Activated naive CD8-positive, alpha-beta T cell (primary cell): ENCODE measurements around the gene IPO4.

Source experiments
- H3K27ac Mint-ChIP-seq: one replicate; pipeline ENCODE4 v1.8.0; 2021; ENCODE audit warnings: mixed read lengths
- H3K27me3 Mint-ChIP-seq: one replicate; pipeline ENCODE4 v1.8.0; 2021; ENCODE audit warnings: mixed read lengths
- H3K36me3 Mint-ChIP-seq: one replicate; pipeline ENCODE4 v1.8.0; 2021; ENCODE audit warnings: mixed read lengths
- H3K4me1 Mint-ChIP-seq: one replicate; pipeline ENCODE4 v1.8.0; 2021; ENCODE audit warnings: low read depth, mixed read lengths
- H3K4me3 Mint-ChIP-seq: one replicate; pipeline ENCODE4 v1.8.0; 2021; ENCODE audit warnings: mild to moderate bottlenecking, mixed read lengths
- H3K9me3 Mint-ChIP-seq: one replicate; pipeline ENCODE4 v1.8.0; 2021; ENCODE audit warnings: low read depth, mixed read lengths

Gene IPO4

DNA sequence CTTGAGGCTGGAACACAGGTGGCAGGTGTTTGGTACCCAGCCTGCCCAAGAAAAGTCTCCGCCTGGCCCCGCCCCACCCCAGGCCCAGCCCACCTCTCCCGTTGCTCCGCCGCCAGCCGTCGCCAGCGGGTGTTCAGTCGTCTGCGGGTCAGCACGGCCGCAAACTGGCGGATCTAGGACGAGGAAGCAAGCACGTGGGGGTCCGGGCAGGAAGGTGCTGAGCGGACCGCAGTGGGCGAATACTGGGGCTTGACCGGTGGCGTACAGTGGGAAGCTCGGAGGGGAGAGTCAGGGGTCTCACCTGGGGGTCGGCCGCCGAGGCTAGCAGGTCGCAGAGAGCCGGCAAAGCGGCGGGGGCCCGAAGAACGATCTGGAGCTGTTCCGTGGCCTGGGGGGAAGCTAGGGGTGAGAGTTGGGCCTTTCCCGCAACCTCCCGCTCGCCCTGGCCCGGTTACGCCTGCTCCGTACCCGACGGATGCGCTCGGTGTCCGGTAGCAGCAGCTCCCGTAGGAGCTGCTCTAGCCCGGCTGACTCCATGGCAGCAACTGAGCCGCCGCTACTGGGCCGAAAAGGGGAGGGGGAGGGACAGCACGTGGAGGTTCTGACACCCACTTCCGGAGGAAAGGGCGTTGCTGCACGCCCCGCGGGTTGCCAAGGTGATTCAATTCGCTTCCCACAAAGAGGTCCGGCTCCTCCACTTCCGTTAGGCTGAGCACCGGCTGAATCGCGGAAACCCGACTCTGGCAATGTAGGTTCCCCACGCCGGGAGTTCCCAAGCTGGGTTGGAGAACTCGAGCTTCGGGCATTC, at the start of gene IPO4:
IPO4 (minus strand) TSS at position 566 of the 808 bp plus-strand sequence; CDS start at position 537, 29 bp downstream.
- Mint-ChIP-seq H3K36me3 (peaks cover 15% of the 10 kb centered on the region), H3K27ac (peak within 1 kb of the TSS; percentile 90), H3K4me3 (peak within 1 kb of the TSS; percentile 93), H3K9me3 (no peaks in the 10 kb centered on the region), H3K27me3 (no peaks in the 10 kb centered on the region), H3K4me1 (peaks cover 41% of the 10 kb centered on the region)

DNA sequence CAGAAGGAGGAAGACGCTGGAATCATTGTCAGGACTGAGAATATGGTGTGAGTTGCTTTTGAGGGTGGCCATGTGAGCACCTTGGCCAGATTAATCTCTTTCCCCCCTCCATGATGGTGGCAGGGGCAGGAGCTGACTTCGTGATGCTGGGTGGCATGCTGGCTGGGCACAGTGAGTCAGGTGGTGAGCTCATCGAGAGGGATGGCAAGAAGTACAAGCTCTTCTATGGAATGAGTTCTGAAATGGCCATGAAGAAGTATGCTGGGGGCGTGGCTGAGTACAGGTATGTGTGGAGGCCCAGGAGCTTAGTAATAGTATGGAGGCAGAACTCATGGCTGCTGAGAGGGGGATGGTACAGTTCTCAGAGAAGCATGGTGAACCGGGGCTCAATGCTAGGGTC, 49.5 kb upstream of the IPO4 start:
- peaks cover 6% of the 10 kb centered on the region for H3K36me3 Mint-ChIP-seq
- peak overlapping the region; percentile 81 for H3K27ac Mint-ChIP-seq
- no peaks in the 10 kb centered on the region for H3K9me3 Mint-ChIP-seq
- H3K4me1 Mint-ChIP-seq: peaks cover 77% of the 10 kb centered on the region
- peak overlapping the region; percentile 3 for H3K4me3 Mint-ChIP-seq
- no peaks in the 10 kb centered on the region for H3K27me3 Mint-ChIP-seq

DNA sequence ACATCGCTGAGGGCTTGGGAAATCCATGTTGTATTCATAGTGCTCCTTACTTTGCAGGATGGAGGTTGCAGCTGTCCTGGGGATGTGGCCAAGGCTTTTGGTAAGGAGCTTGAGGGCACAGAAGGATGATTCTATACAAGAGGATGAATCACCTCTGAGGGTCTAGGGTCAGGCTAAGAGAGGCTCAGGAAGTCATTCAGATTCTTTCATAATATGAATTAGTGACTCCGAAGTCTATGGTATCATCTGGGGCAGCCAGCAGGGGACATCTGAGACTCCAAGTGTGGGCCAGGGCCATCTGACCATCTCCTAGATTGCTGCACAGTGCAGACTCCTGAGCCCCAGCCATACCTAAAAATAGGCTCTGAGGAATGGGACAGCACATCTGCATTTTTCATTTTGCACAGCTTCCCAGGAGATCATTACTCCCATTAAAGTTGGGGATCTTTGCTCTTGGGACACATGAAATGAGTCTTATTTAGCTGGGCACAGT, 48.9 kb upstream of the IPO4 start:
- peaks cover 72% of the 10 kb centered on the region for H3K4me1 Mint-ChIP-seq
- H3K27me3 Mint-ChIP-seq: no peaks in the 10 kb centered on the region
- no peaks in the 10 kb centered on the region for H3K9me3 Mint-ChIP-seq
- H3K4me3 Mint-ChIP-seq: no peak overlapping the region
- H3K27ac Mint-ChIP-seq: peak overlapping the region; percentile 81
- H3K36me3 Mint-ChIP-seq: peaks cover 6% of the 10 kb centered on the region

DNA sequence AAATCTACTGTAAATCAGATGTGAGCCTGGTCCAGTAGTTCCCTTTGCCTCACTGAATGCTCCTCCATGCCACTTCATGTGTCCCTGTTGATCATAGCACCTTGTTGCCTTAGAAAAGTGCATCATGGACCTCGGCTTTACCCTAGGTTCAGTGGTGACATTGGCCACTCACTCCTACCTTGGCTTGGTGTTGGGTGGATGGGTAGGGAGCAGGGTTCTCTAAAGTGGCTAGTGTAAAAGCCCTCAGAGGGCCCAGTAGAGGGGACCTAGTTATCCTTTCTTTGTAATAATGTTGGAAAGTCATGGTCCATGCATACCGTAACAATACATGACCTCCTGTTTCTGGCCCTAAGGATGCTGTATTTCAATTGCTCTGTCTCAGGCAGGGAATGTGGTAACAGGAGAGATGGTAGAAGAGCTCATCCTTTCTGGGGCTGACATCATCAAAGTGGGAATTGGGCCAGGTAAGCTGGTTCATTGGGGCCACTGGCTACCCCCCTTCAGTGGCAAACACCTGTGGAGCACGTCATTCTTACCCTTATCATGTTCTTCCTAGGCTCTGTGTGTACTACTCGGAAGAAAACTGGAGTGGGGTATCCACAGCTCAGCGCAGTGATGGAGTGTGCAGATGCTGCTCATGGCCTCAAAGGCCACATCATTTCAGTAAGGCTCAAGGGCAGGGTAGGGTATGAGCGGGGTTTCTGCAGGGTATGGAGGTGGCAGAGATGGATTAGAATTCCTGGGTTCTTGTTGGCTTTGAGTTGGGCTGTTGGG, 48.3 kb upstream of the IPO4 start:
- Mint-ChIP-seq H3K9me3 (no peaks in the 10 kb centered on the region), H3K27ac (peak overlapping the region; percentile 76), H3K4me1 (peaks cover 72% of the 10 kb centered on the region), H3K4me3 (no peak overlapping the region), H3K36me3 (peaks cover 6% of the 10 kb centered on the region), H3K27me3 (no peaks in the 10 kb centered on the region)

GRCh38 chr14:24235804-24236688, 47.4 kb upstream of the IPO4 start:
- peak overlapping the region; percentile 30 for H3K27ac Mint-ChIP-seq
- no peaks in the 10 kb centered on the region for H3K27me3 Mint-ChIP-seq
- peaks cover 72% of the 10 kb centered on the region for H3K4me1 Mint-ChIP-seq
- no peaks in the 10 kb centered on the region for H3K9me3 Mint-ChIP-seq
- peaks cover 6% of the 10 kb centered on the region for H3K36me3 Mint-ChIP-seq
- H3K4me3 Mint-ChIP-seq: no peak overlapping the region

GRCh38 chr14:24234095-24235005, 45.7 kb upstream of the IPO4 start:
- H3K9me3 Mint-ChIP-seq: no peaks in the 10 kb centered on the region
- peak overlapping the region; percentile 99 for H3K4me3 Mint-ChIP-seq
- H3K4me1 Mint-ChIP-seq: peaks cover 58% of the 10 kb centered on the region
- no peaks in the 10 kb centered on the region for H3K27me3 Mint-ChIP-seq
- H3K36me3 Mint-ChIP-seq: peaks cover 6% of the 10 kb centered on the region
- peak overlapping the region; percentile 96 for H3K27ac Mint-ChIP-seq

- Mint-ChIP-seq H3K36me3 (peaks cover 6% of the 10 kb centered on the region), H3K4me3 (peak overlapping the region; percentile 99), H3K27ac (peak overlapping the region; percentile 96), H3K9me3 (no peaks in the 10 kb centered on the region), H3K27me3 (no peaks in the 10 kb centered on the region), H3K4me1 (peaks cover 52% of the 10 kb centered on the region)
Observed at GRCh38 chr14:24233538-24233866, 44.9 kb upstream of the IPO4 start.

DNA sequence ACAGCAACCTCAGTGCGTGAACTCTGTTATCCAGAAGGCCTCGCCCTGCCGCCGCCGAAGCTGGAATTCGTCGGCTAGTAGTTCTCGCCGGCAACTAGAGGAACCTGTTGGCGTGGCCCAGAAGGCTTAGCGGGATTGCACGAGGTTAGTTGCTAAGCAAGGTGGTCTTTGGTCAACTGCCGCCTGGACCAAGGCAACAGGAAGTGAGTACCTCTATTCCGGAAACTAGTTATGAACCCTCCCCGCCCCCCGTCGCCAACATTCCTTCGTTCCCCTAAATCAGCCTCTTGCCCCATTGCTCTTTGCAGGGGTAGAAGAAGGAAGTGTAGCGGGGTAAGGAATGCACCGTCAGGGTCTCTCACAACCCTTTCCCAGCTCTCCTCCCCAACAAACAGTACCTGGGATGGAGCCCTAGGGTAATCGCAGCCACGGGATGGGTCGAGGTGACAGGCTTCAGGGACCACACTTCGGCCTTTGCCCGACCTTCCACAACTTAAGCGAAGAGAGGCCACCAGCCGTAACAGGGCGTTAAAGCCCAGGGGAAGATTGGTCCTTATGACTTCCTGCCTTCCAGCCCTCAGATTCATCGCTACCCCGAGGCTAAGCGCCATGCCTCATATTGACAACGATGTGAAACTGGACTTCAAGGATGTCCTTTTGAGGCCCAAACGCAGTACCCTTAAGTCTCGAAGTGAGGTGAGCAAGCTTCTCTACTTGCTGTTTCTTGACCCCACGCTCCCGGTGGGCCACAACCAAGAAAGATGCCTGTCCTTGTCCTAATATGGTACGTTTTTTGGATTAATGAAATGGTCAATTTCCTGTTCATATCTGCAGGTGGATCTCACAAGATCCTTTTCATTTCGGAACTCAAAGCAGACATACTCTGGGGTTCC, 44.3 kb upstream of the IPO4 start, which contains the start of gene GMPR2:
GMPR2 (plus strand) TSS at position 285 of the 893 bp plus-strand sequence; CDS start at position 610, 325 bp downstream.
- Mint-ChIP-seq H3K4me3 (peak within 1 kb of the TSS; percentile 99), H3K4me1 (peaks cover 46% of the 10 kb centered on the region), H3K27me3 (no peaks in the 10 kb centered on the region), H3K27ac (peak within 1 kb of the TSS; percentile 96), H3K9me3 (no peaks in the 10 kb centered on the region), H3K36me3 (peaks cover 6% of the 10 kb centered on the region)

- peak within 1 kb of the TSS; percentile 99 for H3K4me3 Mint-ChIP-seq
- peak within 1 kb of the TSS; percentile 96 for H3K27ac Mint-ChIP-seq
- no peaks in the 10 kb centered on the region for H3K9me3 Mint-ChIP-seq
- peaks cover 6% of the 10 kb centered on the region for H3K36me3 Mint-ChIP-seq
- peaks cover 43% of the 10 kb centered on the region for H3K4me1 Mint-ChIP-seq
- H3K27me3 Mint-ChIP-seq: no peaks in the 10 kb centered on the region
Observed at GRCh38 chr14:24232121-24232644, 43.6 kb upstream of the IPO4 start, which contains the start of gene NEDD8. NEDD8 (minus strand) TSS chr14:24232367; CDS start chr14:24232267, 100 bp downstream.

DNA sequence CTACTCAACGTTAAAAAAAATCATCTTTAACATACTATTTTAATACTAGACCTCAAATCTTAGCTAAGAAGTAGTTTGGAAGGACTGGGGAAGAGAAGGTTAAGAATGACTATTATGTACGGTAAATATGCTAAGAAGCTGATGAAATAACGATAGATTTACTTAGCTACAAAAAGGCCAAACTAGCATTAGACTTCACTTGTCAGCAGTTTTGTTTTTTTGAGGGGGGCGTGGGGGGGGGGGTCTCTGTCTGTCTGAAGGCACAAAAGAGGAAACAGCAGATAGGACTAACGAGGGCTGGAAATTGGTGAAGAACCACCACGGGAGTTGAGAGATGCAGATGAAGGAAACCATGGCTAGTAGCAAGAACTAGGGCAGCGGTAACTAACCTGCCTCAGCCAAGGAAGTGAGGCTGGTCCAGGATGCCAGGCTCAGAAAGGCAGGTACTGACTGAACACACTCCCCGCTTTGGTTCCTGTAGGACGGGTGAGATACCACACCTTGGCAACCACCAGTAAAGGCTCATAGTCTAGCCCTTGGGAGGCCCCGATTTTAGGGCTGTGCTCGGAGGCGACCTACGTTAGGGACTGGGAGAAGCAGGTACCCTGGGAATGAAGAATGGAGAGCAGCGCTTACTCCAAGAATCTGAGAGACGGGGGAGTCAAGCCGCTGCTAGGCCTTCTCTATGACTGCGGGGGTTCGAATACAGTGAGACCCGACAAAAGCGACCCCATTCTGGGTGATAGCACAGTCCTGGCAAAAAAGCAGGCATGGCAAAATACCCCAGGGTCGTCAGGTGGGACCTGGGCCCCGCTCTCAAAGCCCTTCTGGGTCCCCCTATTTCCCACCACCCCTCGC, 42.9 kb upstream of the IPO4 start:
- Mint-ChIP-seq H3K9me3 (no peaks in the 10 kb centered on the region), H3K36me3 (peaks cover 6% of the 10 kb centered on the region), H3K27me3 (no peaks in the 10 kb centered on the region), H3K4me3 (peak overlapping the region; percentile 99), H3K4me1 (peaks cover 45% of the 10 kb centered on the region), H3K27ac (peak overlapping the region; percentile 96)

GRCh38 chr14:24228902-24229301, 40.3 kb upstream of the IPO4 start:
- H3K27me3 Mint-ChIP-seq: no peaks in the 10 kb centered on the region
- peak overlapping the region; percentile 17 for H3K4me3 Mint-ChIP-seq
- H3K36me3 Mint-ChIP-seq: peaks cover 2% of the 10 kb centered on the region
- no peaks in the 10 kb centered on the region for H3K9me3 Mint-ChIP-seq
- H3K4me1 Mint-ChIP-seq: peaks cover 32% of the 10 kb centered on the region
- no peak overlapping the region for H3K27ac Mint-ChIP-seq

DNA sequence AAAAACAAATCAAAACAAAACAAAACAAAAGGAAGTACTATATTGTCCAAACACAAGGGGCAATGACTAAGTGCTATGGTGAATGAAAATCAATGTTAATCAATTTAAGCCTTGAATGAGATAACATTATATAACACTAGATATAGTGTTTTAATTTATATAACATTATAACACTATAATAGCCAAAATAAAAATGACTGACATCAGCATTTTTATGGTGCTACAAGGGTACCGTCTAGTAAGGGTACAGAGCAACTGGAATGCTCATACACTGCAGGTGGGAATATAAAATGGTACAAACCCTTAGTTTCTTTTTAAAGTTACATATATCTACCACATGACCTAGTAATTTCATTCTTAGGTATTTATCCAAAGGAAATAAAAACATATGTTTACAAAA, 37.9 kb upstream of the IPO4 start:
- H3K27me3 Mint-ChIP-seq: no peaks in the 10 kb centered on the region
- H3K9me3 Mint-ChIP-seq: no peaks in the 10 kb centered on the region
- H3K27ac Mint-ChIP-seq: no peak overlapping the region
- H3K4me1 Mint-ChIP-seq: peaks cover 25% of the 10 kb centered on the region
- no peak overlapping the region for H3K4me3 Mint-ChIP-seq
- no peaks in the 10 kb centered on the region for H3K36me3 Mint-ChIP-seq
